WTC11 (cell line): Measurements from ENCODE around the gene ARHGAP15. TPM values are rescaled to one million over a fixed set of nuclear protein-coding genes. Genes with fewer than 3 reads are reported as not detected.

ENCODE experiments used
- ATAC-seq: fragments of 200-7000 bp; cut with Tn5 transposase; 2 replicates; pipeline ENCODE4 v1.10.0; 2021; ENCODE audit warnings: mild to moderate bottlenecking, moderate library complexity
- CTCF ChIA-PET: fragments of 300-600 bp; sonication (Branson Sonifier 250); formaldehyde crosslinking; loops from one replicate; lab custom pipeline; 2021; ENCODE audit warnings: antibody characterized with exemption; lab: Charles Lee
- POLR2A ChIA-PET: fragments of 350-600 bp; sonication (Branson Sonifier 250); formaldehyde crosslinking; loops from one replicate; lab custom pipeline; 2021; ENCODE audit warnings: antibody characterized with exemption; lab: Charles Lee
- DNase-seq: peaks from one replicate; pipeline ENCODE4 v3.0.0; 2021; ENCODE audit warnings: low spot score
- H3K27ac Mint-ChIP-seq: 2 replicates; pipeline ENCODE4 v1.8.0; 2021; ENCODE audit warnings: mixed read lengths
- H3K27me3 Mint-ChIP-seq: 2 replicates; pipeline ENCODE4 v1.8.0; 2021; ENCODE audit warnings: low read depth, mild to moderate bottlenecking, moderate library complexity, mixed read lengths
- H3K36me3 Mint-ChIP-seq: 2 replicates; pipeline ENCODE4 v1.8.0; 2021; ENCODE audit warnings: mixed read lengths
- H3K4me1 Mint-ChIP-seq: 2 replicates; pipeline ENCODE4 v1.8.0; 2022; ENCODE audit warnings: mixed read lengths
- H3K4me3 Mint-ChIP-seq: 2 replicates; pipeline ENCODE4 v1.8.0; 2021; ENCODE audit warnings: mild to moderate bottlenecking, moderate library complexity, mixed read lengths
- H3K9me3 Mint-ChIP-seq: 2 replicates; pipeline ENCODE4 v1.8.0; 2021; ENCODE audit warnings: mixed read lengths
- AFF4 ChIP-seq: sonication (generic); formaldehyde crosslinking; IDR thresholded peaks from 2 replicates; pipeline ENCODE4 v1.8.1; 2023; ENCODE audit warnings: mild to moderate bottlenecking, missing genetic modification reagents, borderline replicate concordance
- FOXK1 ChIP-seq: sonication (generic); formaldehyde crosslinking; IDR thresholded peaks from 2 replicates; pipeline ENCODE4 v1.8.0; 2022; ENCODE audit warnings: mild to moderate bottlenecking, moderate library complexity, missing genetic modification reagents
- GRHL2 ChIP-seq: fragments of 250-450 bp; sonication (Bioruptor Pico); IDR thresholded peaks from 2 replicates; pipeline ENCODE4 v1.8.0; 2022; ENCODE audit warnings: mild to moderate bottlenecking, moderate library complexity; ENCODE audit not compliant: insufficient replicate concordance, severe bottlenecking
- KAT7 ChIP-seq: sonication (generic); formaldehyde crosslinking; IDR thresholded peaks from 2 replicates; pipeline ENCODE4 v1.8.1; 2023; ENCODE audit warnings: missing genetic modification reagents, mild to moderate bottlenecking, borderline replicate concordance
- NR1H2 ChIP-seq: sonication (generic); formaldehyde crosslinking; IDR thresholded peaks from 2 replicates; pipeline ENCODE4 v1.9.0; 2021; ENCODE audit warnings: mild to moderate bottlenecking, moderate library complexity, missing genetic modification reagents
- NR2C2 ChIP-seq: sonication (generic); formaldehyde crosslinking; IDR thresholded peaks from 2 replicates; pipeline ENCODE4 v1.8.0; 2022; ENCODE audit warnings: mild to moderate bottlenecking, missing genetic modification reagents
- OVOL2 ChIP-seq: fragments of 250-450 bp; sonication (Bioruptor Pico); IDR thresholded peaks from 2 replicates; pipeline ENCODE4 v1.9.0; 2021; ENCODE audit warnings: mild to moderate bottlenecking, borderline replicate concordance
- PRRX2 ChIP-seq: fragments of 250-450 bp; sonication (Bioruptor Pico); IDR thresholded peaks from 2 replicates; pipeline ENCODE4 v1.8.0; 2021; ENCODE audit warnings: mild to moderate bottlenecking
- SMAD4 ChIP-seq: sonication (generic); formaldehyde crosslinking; IDR thresholded peaks from 2 replicates; pipeline ENCODE4 v1.8.0; 2022; ENCODE audit warnings: mild to moderate bottlenecking, missing genetic modification reagents
- TP53 ChIP-seq: sonication (generic); formaldehyde crosslinking; IDR thresholded peaks from 2 replicates; pipeline ENCODE4 v1.8.1; 2023; ENCODE audit warnings: mild to moderate bottlenecking, missing genetic modification reagents
- ZNF138 ChIP-seq: sonication (generic); formaldehyde crosslinking; conservative IDR thresholded peaks from 2 replicates; pipeline ENCODE4 v1.8.1; 2022; ENCODE audit warnings: mild to moderate bottlenecking, moderate library complexity, missing genetic modification reagents
- ZNF416 ChIP-seq: fragments of 250-450 bp; sonication (Bioruptor Pico); IDR thresholded peaks from 2 replicates; pipeline ENCODE4 v1.9.0; 2021; ENCODE audit warnings: mild to moderate bottlenecking, inconsistent platforms
- ZNF425 ChIP-seq: fragments of 250-450 bp; sonication (Bioruptor Pico); conservative IDR thresholded peaks from 2 replicates; pipeline ENCODE4 v1.9.0; 2021; ENCODE audit warnings: mild to moderate bottlenecking
- ZNF671 ChIP-seq: fragments of 250-450 bp; sonication (Bioruptor Pico); IDR thresholded peaks from 2 replicates; pipeline ENCODE4 v1.8.0; 2021; ENCODE audit warnings: mild to moderate bottlenecking
- total RNA-seq: library from RNA; stranded (reverse); gene quantifications from 3 replicates; pipeline ENCODE4 v1.2.3, GENCODE V29; 2021
- TF ChIP-seq, protein P1 (sequence below): sonication (generic); formaldehyde crosslinking; IDR thresholded peaks from 2 replicates; pipeline ENCODE4 v1.8.0; 2023; ENCODE audit warnings: mild to moderate bottlenecking, missing genetic modification reagents
- TF ChIP-seq, protein P2 (sequence below): sonication (generic); formaldehyde crosslinking; IDR thresholded peaks from 2 replicates; pipeline ENCODE4 v1.8.0; 2022; ENCODE audit warnings: mild to moderate bottlenecking, missing genetic modification reagents
- TF ChIP-seq, protein P3 (sequence below): sonication (generic); formaldehyde crosslinking; IDR thresholded peaks from 2 replicates; pipeline ENCODE4 v1.8.0; 2022; ENCODE audit warnings: mild to moderate bottlenecking, missing genetic modification reagents

Gene ARHGAP15
- total RNA-seq, 1 experiment from 2014 or later, result 0.28 TPM

GRCh38 chr2:143514413-143514812 lies 385.2 kb downstream of the ARHGAP15 start:
- CTCF ChIA-PET, result interaction anchor here (0.9 kb wide), 1 partner anchor 31 kb away, joined by 3 read pairs; no protein-coding TSS in a partner anchor
- H3K27me3 Mint-ChIP-seq, result no peaks in the 10 kb centered on the region
- H3K27ac Mint-ChIP-seq, result no peak overlapping the region
- H3K9me3 Mint-ChIP-seq, result 0 out of 2 replicates have a peak, but pooled peaks cover 6% of the 10 kb centered on the region
- H3K4me3 Mint-ChIP-seq, result no peak overlapping the region
- no peaks in the 10 kb centered on the region for H3K4me1 Mint-ChIP-seq
- POLR2A ChIA-PET, result no interaction called here
- ATAC-seq, result no peak
- H3K36me3 Mint-ChIP-seq, result no peaks in the 10 kb centered on the region
- DNase-seq, result no peak
- TF ChIP-seq TP53 (CRISPR knock-in tag), result no peak

GRCh38 chr2:143515318-143515717 lies 386.1 kb downstream of the ARHGAP15 start:
- Mint-ChIP-seq H3K4me1 (no peaks in the 10 kb centered on the region), H3K27me3 (no peaks in the 10 kb centered on the region), H3K36me3 (no peaks in the 10 kb centered on the region), H3K9me3 (0 out of 2 replicates have a peak, but pooled peaks cover 6% of the 10 kb centered on the region), H3K27ac (no peak overlapping the region), H3K4me3 (no peak overlapping the region)
- ATAC-seq (no peak), DNase-seq (no peak)
- ChIA-PET POLR2A (no interaction called here), CTCF (interaction anchor here (0.7 kb wide), 1 partner anchor 37 kb away, joined by 3 read pairs; no protein-coding TSS in a partner anchor)
- TF ChIP-seq, protein P1, sequence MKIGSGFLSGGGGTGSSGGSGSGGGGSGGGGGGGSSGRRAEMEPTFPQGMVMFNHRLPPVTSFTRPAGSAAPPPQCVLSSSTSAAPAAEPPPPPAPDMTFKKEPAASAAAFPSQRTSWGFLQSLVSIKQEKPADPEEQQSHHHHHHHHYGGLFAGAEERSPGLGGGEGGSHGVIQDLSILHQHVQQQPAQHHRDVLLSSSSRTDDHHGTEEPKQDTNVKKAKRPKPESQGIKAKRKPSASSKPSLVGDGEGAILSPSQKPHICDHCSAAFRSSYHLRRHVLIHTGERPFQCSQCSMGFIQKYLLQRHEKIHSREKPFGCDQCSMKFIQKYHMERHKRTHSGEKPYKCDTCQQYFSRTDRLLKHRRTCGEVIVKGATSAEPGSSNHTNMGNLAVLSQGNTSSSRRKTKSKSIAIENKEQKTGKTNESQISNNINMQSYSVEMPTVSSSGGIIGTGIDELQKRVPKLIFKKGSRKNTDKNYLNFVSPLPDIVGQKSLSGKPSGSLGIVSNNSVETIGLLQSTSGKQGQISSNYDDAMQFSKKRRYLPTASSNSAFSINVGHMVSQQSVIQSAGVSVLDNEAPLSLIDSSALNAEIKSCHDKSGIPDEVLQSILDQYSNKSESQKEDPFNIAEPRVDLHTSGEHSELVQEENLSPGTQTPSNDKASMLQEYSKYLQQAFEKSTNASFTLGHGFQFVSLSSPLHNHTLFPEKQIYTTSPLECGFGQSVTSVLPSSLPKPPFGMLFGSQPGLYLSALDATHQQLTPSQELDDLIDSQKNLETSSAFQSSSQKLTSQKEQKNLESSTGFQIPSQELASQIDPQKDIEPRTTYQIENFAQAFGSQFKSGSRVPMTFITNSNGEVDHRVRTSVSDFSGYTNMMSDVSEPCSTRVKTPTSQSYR (CRISPR knock-in tag), result no peak
- TF ChIP-seq, protein P2, sequence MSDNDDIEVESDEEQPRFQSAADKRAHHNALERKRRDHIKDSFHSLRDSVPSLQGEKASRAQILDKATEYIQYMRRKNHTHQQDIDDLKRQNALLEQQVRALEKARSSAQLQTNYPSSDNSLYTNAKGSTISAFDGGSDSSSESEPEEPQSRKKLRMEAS (CRISPR knock-in tag), result no peak
- no peak for TF ChIP-seq KAT7
- TF ChIP-seq NR1H2 (CRISPR knock-in tag), result no peak
- no peak for TF ChIP-seq ZNF416 (CRISPR knock-in tag)
- no peak for TF ChIP-seq ZNF671 (CRISPR knock-in tag)
- TF ChIP-seq, protein P3, sequence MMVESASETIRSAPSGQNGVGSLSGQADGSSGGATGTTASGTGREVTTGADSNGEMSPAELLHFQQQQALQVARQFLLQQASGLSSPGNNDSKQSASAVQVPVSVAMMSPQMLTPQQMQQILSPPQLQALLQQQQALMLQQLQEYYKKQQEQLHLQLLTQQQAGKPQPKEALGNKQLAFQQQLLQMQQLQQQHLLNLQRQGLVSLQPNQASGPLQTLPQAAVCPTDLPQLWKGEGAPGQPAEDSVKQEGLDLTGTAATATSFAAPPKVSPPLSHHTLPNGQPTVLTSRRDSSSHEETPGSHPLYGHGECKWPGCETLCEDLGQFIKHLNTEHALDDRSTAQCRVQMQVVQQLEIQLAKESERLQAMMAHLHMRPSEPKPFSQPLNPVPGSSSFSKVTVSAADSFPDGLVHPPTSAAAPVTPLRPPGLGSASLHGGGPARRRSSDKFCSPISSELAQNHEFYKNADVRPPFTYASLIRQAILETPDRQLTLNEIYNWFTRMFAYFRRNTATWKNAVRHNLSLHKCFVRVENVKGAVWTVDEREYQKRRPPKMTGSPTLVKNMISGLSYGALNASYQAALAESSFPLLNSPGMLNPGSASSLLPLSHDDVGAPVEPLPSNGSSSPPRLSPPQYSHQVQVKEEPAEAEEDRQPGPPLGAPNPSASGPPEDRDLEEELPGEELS, result no peak
- no peak for TF ChIP-seq GRHL2
- no peak for TF ChIP-seq FOXK1 (CRISPR knock-in tag)
- no peak for TF ChIP-seq NR2C2
- no peak for TF ChIP-seq ZNF425 (CRISPR knock-in tag)
- TF ChIP-seq SMAD4 (CRISPR knock-in tag), result no peak
- TF ChIP-seq PRRX2, result no peak
- no peak for TF ChIP-seq ZNF138 (CRISPR knock-in tag)
- no peak for TF ChIP-seq AFF4
- no peak for TF ChIP-seq OVOL2 (CRISPR knock-in tag)
